HCT116 (cell line): ENCODE measurements around the gene DNAH10. TPM values are rescaled to one million over a fixed set of nuclear protein-coding genes. Genes with fewer than 3 reads are reported as not detected.
A peak's percentile ranks its signal among the peaks of the same experiment; 100 is the strongest.

ENCODE experiments used
- ATAC-seq: fragments of 200-7000 bp; cut with Tn5 transposase; 2 replicates; pipeline ENCODE4 v1.9.1; 2020; ENCODE audit warnings: mild to moderate bottlenecking, moderate library complexity
- BruUV-seq: library from RNA; stranded (reverse); fragments of 400-500 nt; replicated peaks from 2 replicates; lab custom pipeline; 2021; lab: Mats Ljungman, UMichigan
- CTCF ChIA-PET: fragments of 300-600 bp; sonication (Branson Sonifier 250); formaldehyde crosslinking; loops from one replicate; lab custom pipeline; 2021; ENCODE audit warnings: antibody characterized with exemption; lab: Charles Lee
- POLR2A ChIA-PET: fragments of 300-600, 350-600 bp; sonication (Branson Sonifier 250); formaldehyde crosslinking; loops from one replicate; lab custom pipeline; 2021; ENCODE audit warnings: antibody characterized with exemption; lab: Charles Lee
- RAD21 ChIA-PET, 2 experiments: fragments of 300-600 bp; sonication (Branson Sonifier 250); formaldehyde crosslinking; loops; one replicate each; lab custom pipeline; 2023; ENCODE audit warnings: low total read pairs in 2 of 2; ENCODE audit not compliant: uncharacterized antibody in 2 of 2, unreplicated experiment in 2 of 2, low non-redundant PET in 1 of 2; lab: Charles Lee
- DNase-seq: peaks from one replicate; pipeline ENCODE4 v3.0.0-alpha.2; 2010; ENCODE audit warnings: low read depth, low spot score
- H2AFZ ChIP-seq: fragments of 200-600 bp; shearing (Covaris generic), sonication (generic); 2 replicates; pipeline ENCODE4 v1.6.1; 2017; ENCODE audit warnings: low read depth, mixed run types, mixed read lengths, antibody characterized with exemption, low read length; ENCODE audit not compliant: poor library complexity, severe bottlenecking
- H3K27ac ChIP-seq: 2 replicates; pipeline ENCODE4 v1.5.1; 2012; ENCODE audit warnings: low read depth, low read length
- H3K27me3 ChIP-seq: fragments of 200-600 bp; sonication (generic); 2 replicates; pipeline ENCODE4 v1.6.1; 2016; ENCODE audit warnings: mixed run types, low read length, mixed read lengths; ENCODE audit not compliant: insufficient read depth
- H3K36me3 ChIP-seq, 2 experiments: fragments of 200-500 bp in 1 of 2; fragments of 200-600 bp in 1 of 2; sonication (Bioruptor generic) in 1 of 2; sonication (generic) in 1 of 2; 2 replicates each; pipeline versions ENCODE4 v1.5.1 to v1.6.1; 2014 to 2016; ENCODE audit warnings: low read length in 2 of 2, inconsistent platforms in 1 of 2, mixed read lengths in 1 of 2, mixed run types in 1 of 2; ENCODE audit not compliant: insufficient read depth in 2 of 2, control insufficient read depth in 1 of 2
- H3K4me1 ChIP-seq, 2 experiments: fragments of 200-600 bp in 1 of 2; sonication (generic) in 1 of 2; 2 replicates each; pipeline versions ENCODE4 v1.5.1 to v1.6.1; 2012 to 2017; ENCODE audit warnings: low read length in 2 of 2, inconsistent platforms in 1 of 2, mild to moderate bottlenecking in 1 of 2, mixed read lengths in 1 of 2, mixed run types in 1 of 2, moderate library complexity in 1 of 2; ENCODE audit not compliant: insufficient read depth in 2 of 2, control insufficient read depth in 1 of 2
- H3K4me2 ChIP-seq: fragments of 200-600 bp; sonication (generic); 2 replicates; pipeline ENCODE4 v1.6.1; 2017; ENCODE audit warnings: mixed run types, low read length, mixed read lengths
- H3K4me3 ChIP-seq, 2 experiments: fragments of 200-600 bp in 1 of 2; sonication (generic) in 1 of 2; replicated peaks in 1 of 2; 2 replicates each; pipeline ENCODE4 v1.5.1; 2011 to 2016; ENCODE audit warnings: low read length in 2 of 2, control low read depth in 1 of 2, low read depth in 1 of 2, mild to moderate bottlenecking in 1 of 2, mixed read lengths in 1 of 2, mixed run types in 1 of 2
- H3K79me2 ChIP-seq: fragments of 200-600 bp; sonication (generic); 2 replicates; pipeline ENCODE4 v1.6.1; 2017; ENCODE audit warnings: mild to moderate bottlenecking, mixed run types, low read length, moderate library complexity, mixed read lengths; ENCODE audit not compliant: insufficient read depth
- H3K9ac ChIP-seq: fragments of 200-600 bp; sonication (generic); 2 replicates; pipeline ENCODE4 v1.6.1; 2016; ENCODE audit warnings: low read length, mixed read lengths
- H3K9me2 ChIP-seq: fragments of 200-600 bp; sonication (generic), shearing (Covaris generic); 2 replicates; pipeline ENCODE4 v1.6.1; 2017; ENCODE audit warnings: mixed run types, mild to moderate bottlenecking, moderate library complexity; ENCODE audit not compliant: insufficient read depth
- H3K9me3 ChIP-seq, 2 experiments: fragments of 200-500 bp in 1 of 2; fragments of 200-600 bp in 1 of 2; sonication (Bioruptor generic) in 1 of 2; sonication (generic) in 1 of 2; 2 replicates each; pipeline ENCODE4 v1.6.1; 2014 to 2017; ENCODE audit warnings: low read length in 2 of 2, mixed read lengths in 2 of 2, inconsistent platforms in 1 of 2, low read depth in 1 of 2, mild to moderate bottlenecking in 1 of 2, mixed run types in 1 of 2, moderate library complexity in 1 of 2; ENCODE audit not compliant: control insufficient read depth in 1 of 2, insufficient read depth in 1 of 2
- H4K20me1 ChIP-seq: fragments of 200-600 bp; sonication (generic), shearing (Covaris generic); 2 replicates; pipeline ENCODE4 v1.6.1; 2017; ENCODE audit warnings: mixed run types, mild to moderate bottlenecking, moderate library complexity; ENCODE audit not compliant: insufficient read depth
- ATF3 ChIP-seq: IDR thresholded peaks from 2 replicates; pipeline ENCODE4 v1.6.1; 2012
- CTCF ChIP-seq, 3 experiments: fragments of 200-600 bp in 1 of 3; sonication (generic) in 1 of 3; IDR thresholded peaks in 2 of 3; conservative IDR thresholded peaks in 1 of 3; 2 replicates each; pipeline ENCODE4 v1.5.1; 2012 to 2017; ENCODE audit warnings: low read depth in 2 of 3, low read length in 2 of 3, antibody characterized with exemption in 1 of 3, borderline replicate concordance in 1 of 3, control low read depth in 1 of 3, mild to moderate bottlenecking in 1 of 3, mixed read lengths in 1 of 3, mixed run types in 1 of 3, moderate library complexity in 1 of 3; ENCODE audit not compliant: insufficient read depth in 1 of 3
- EZH2 ChIP-seq: fragments of 200-600 bp; sonication (generic); IDR thresholded peaks from 2 replicates; pipeline ENCODE4 v1.6.1; 2017; ENCODE audit warnings: antibody characterized with exemption, mixed run types
- FOSL1 ChIP-seq: IDR thresholded peaks from 2 replicates; pipeline ENCODE4 v1.6.1; 2012; ENCODE audit warnings: low read depth
- JUND ChIP-seq: IDR thresholded peaks from 2 replicates; pipeline ENCODE4 v1.6.1; 2012
- REST ChIP-seq: IDR thresholded peaks from 2 replicates; pipeline ENCODE4 v1.6.1; 2012; ENCODE audit warnings: low read depth
- SIN3A ChIP-seq: IDR thresholded peaks from 2 replicates; pipeline ENCODE4 v1.6.1; 2012; ENCODE audit warnings: low read depth
- SRF ChIP-seq: IDR thresholded peaks from 2 replicates; pipeline ENCODE4 v1.6.1; 2012; ENCODE audit warnings: low read depth
- TCF7L2 ChIP-seq: IDR thresholded peaks from 2 replicates; pipeline ENCODE4 v1.7.0; 2011; ENCODE audit warnings: borderline replicate concordance, inconsistent platforms; ENCODE audit not compliant: insufficient read depth, insufficient read length; ENCODE audit errors: extremely low read depth
- ZFX ChIP-seq: fragments of 450-650 bp; IDR thresholded peaks from 2 replicates; pipeline ENCODE4 v1.6.1; 2017
- intact Hi-C: fragments of 100-400 bp; cut with micrococcal nuclease; formaldehyde crosslinking; loops from 2 replicates; pipeline ENCODE4 v1.10.0; 2022
- total RNA-seq: library from RNA; stranded (reverse); gene quantifications from one replicate; pipeline ENCODE4 v1.2.1, GENCODE V29; 2021; ENCODE audit not compliant: unreplicated experiment

Gene DNAH10
- total RNA-seq, 1 experiment from 2014 or later: 1.3 TPM

- Histone ChIP-seq H3K79me2 (no peaks in the 10 kb centered on the region), H3K4me3 (no peak overlapping the region), H3K9me2 (no peaks in the 10 kb centered on the region), H2AFZ (no peak overlapping the region), H3K27me3 (no peaks in the 10 kb centered on the region), H3K9me3 (no peaks in the 10 kb centered on the region), H3K4me2 (no peak overlapping the region), H3K9ac (no peak overlapping the region), H4K20me1 (no peaks in the 10 kb centered on the region), H3K36me3 (no peaks in the 10 kb centered on the region), H3K27ac (no peak overlapping the region), H3K4me1 (no peaks in the 10 kb centered on the region)
- intact Hi-C loops: no loop called here
- ATAC-seq: no peak
- DNase-seq: no peak
- BruUV-seq: no TSS peak
- ChIA-PET RAD21 (no interaction called here), POLR2A (no interaction called here), CTCF (no interaction called here)
- TF ChIP-seq ATF3: no peak
- peak in 2 of 3 experiments; percentile 6 to 25; a peak in 2 of 6 replicates for TF ChIP-seq CTCF (IDR thresholded peaks at IDR 0.05 in 2 of 3, conservative IDR thresholded peaks at IDR 0.05 in 1 of 3; ENCODE audit: borderline replicate concordance in 1 of 3, insufficient read depth in 1 of 3, low read depth in 2 of 3, low read length in 2 of 3)
Observed at GRCh38 chr12:123931686-123932321, 169.7 kb downstream of the DNAH10 start.

DNA sequence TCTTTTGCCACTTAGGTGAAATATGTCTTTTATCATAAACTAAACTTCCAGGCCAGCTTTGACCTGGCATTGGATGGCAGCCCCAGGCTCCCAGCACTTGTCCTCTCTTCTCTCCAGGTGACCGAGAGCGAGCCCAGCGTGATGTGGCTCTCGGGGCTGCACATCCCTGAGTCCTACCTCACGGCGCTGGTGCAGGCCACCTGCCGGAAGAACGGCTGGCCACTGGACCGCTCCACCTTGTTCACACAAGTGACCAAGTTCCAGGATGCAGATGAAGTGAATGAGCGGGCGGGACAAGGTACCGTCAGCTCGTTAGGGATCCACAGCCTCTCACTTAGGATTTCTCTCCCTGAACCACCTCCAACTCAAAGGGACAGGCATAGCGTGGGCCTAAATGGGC lies 171.1 kb downstream of the DNAH10 start:
- H3K9me3 ChIP-seq: no peaks in the 10 kb centered on the region
- no peaks in the 10 kb centered on the region for H3K36me3 ChIP-seq
- no peaks in the 10 kb centered on the region for H3K27me3 ChIP-seq
- intact Hi-C loops: no loop called here
- H3K4me2 ChIP-seq: no peak overlapping the region
- CTCF ChIA-PET: no interaction called here
- no peaks in the 10 kb centered on the region for H3K9me2 ChIP-seq
- H3K79me2 ChIP-seq: no peaks in the 10 kb centered on the region
- RAD21 ChIA-PET: no interaction called here
- H3K4me1 ChIP-seq: no peaks in the 10 kb centered on the region
- no peaks in the 10 kb centered on the region for H4K20me1 ChIP-seq
- BruUV-seq: no TSS peak
- no peak for DNase-seq
- H3K27ac ChIP-seq: no peak overlapping the region
- H2AFZ ChIP-seq: no peak overlapping the region
- no peak for ATAC-seq
- no peak overlapping the region for H3K9ac ChIP-seq
- H3K4me3 ChIP-seq: no peak overlapping the region
- POLR2A ChIA-PET: no interaction called here
- no peak for TF ChIP-seq SIN3A
- no peak for TF ChIP-seq JUND
- no peak for TF ChIP-seq SRF
- TF ChIP-seq CTCF (IDR thresholded peaks at IDR 0.05 in 2 of 3, conservative IDR thresholded peaks at IDR 0.05 in 1 of 3; ENCODE audit: borderline replicate concordance in 1 of 3, insufficient read depth in 1 of 3, low read depth in 2 of 3, low read length in 2 of 3): no peak
- no peak for TF ChIP-seq FOSL1
- no peak for TF ChIP-seq EZH2
- no peak for TF ChIP-seq ATF3
- TF ChIP-seq ZFX: no peak
- TF ChIP-seq REST: no peak
- no peak for TF ChIP-seq TCF7L2
